ENCODE results near the gene KPNA1. TPM values are rescaled to one million over a fixed set of nuclear protein-coding genes. Genes with fewer than 3 reads are reported as not detected.
A peak's percentile ranks its signal among the peaks of the same experiment; 100 is the strongest.

KPNA1 gene
- total and polyA plus RNA-seq, 9 donors = 10.7 to 68.3 (median 50.5) TPM

DNA sequence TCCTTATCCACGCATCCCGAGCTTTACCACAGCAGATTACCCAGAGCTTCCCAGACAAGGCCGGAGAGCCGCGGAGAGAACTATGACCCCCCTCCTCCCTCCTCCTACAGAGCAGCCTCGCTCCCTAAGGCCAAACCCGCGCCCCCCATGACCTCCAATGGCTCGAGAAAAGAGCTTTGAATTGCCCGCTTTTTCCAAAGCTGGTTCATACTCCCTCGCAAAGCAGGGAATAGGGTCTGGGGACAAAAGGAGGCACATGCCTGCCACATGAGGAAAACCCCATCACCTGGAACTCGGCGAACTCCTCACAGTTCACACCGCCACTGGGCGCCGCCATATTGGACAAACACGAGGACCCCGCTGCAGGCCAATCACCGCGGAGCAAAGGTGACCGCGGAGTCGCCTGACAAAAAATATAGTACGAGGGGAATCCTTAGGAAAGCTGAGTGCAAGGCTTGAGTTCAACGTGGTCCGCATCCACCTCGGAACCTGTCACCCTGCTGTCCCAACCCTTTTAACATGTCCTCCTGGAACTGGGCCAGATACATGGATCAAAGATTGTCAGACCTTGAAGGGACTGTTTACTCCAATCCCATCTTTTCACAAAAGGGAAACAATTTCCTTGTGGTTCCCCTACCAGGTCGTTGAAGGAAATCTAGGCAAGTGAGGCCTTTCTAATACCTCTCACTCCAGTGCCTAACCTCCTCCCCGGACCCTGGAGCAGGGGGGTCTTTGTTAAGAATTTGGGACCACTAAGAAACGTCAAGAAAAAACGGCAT lies 131.7 kb downstream of the KPNA1 start, which contains the start of gene MIX23:
Gene MIX23, minus strand, starts transcription at position 344 of the 779 bp plus-strand sequence. Its CDS starts 7 bp downstream, at position 337.
- intact Hi-C loops (cut with DNase I) = loop anchor here in 2 of 4 donors (5.0 to 10.0 kb wide), 3 partner anchors 412 to 838 kb away; partner anchors contain the start of genes HSPBAP1 (in 1 of the 2), POLQ (in 1 of the 2) and SLC49A4 (in 1 of the 2)

DNA sequence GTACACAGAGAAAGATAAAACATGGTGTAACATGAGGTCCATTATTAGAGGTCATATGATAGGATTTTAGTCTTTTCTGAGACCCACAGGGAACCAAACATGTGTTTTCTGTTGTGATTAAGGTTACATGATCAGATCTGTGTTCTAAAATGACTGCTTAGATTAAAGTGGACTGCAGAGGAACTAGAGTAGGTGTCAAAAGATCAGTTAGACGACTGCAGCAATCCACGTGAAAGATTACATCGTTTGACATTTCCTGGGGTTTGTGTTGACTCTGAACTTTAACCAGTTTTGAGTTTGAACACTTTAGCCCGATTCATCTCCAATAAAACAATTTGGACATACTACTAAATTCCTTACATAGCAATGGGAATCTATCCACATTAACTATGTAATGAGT lies 136.8 kb downstream of the KPNA1 start:
- no peak for TF ChIP-seq POLR2A (IDR thresholded peaks at IDR 0.05)
- TF ChIP-seq CTCF (IDR thresholded peaks at IDR 0.05) = no peak
- no peak for TF ChIP-seq EP300 (IDR thresholded peaks at IDR 0.05)
- WGBS, 3 donors = 70 to 82% (median 77%) methylated on average over 4 of the region's 4 CpGs
- no peak for DNase-seq
- H3K27me3 ChIP-seq = no peaks in the 10 kb centered on the region
- H3K36me3 ChIP-seq = no peaks in the 10 kb centered on the region
- H3K9me3 ChIP-seq = no peaks in the 10 kb centered on the region
- H3K27ac ChIP-seq = no peak overlapping the region
- intact Hi-C loops (cut with DNase I) = no loop called here
- H3K4me3 ChIP-seq = no peak overlapping the region
- no peaks in the 10 kb centered on the region for H3K4me1 ChIP-seq (ENCODE audit: insufficient read depth)

More for the DNA sequence above, 131.7 kb downstream of the KPNA1 start, which contains the start of gene MIX23:
- H3K4me3 ChIP-seq = peak within 1 kb of the TSS; percentile 75
- H3K9me3 ChIP-seq = no peaks in the 10 kb centered on the region
- TF ChIP-seq POLR2A (IDR thresholded peaks at IDR 0.05) (peak; percentile 42), EP300 (IDR thresholded peaks at IDR 0.05) (no peak), CTCF (IDR thresholded peaks at IDR 0.05) (no peak)
- no peaks in the 10 kb centered on the region for H3K36me3 ChIP-seq
- peak; percentile 82 to 89 (median 84) for DNase-seq
- H3K27me3 ChIP-seq = no peaks in the 10 kb centered on the region
- peak within 1 kb of the TSS; percentile 83 to 86 for H3K27ac ChIP-seq
- H3K4me1 ChIP-seq (ENCODE audit: insufficient read depth) = no peaks in the 10 kb centered on the region
- WGBS, 3 donors = 0 to 1% (median 0%) methylated on average over 31 of the region's 31 CpGs

DNA sequence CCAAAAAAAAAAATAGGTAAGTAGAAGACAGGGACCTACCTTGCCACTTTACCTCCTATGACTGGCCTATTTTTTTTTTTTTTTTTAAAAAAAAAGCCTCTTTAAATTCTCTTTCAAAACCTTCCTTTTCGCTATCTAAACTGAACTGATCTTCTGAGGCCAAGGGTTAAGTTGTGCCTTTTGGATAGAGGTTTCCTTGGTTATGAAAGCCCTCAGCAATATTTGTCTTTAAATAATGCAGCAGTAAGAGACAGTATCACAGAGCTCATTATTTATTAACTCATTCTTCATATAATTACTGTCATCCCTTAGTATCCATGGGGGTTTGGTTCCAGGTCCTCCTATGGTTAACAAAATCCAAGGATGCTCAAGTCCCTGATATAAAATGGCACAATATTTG lies 140.7 kb downstream of the KPNA1 start:
- H3K27ac ChIP-seq = no peak overlapping the region
- no peaks in the 10 kb centered on the region for H3K36me3 ChIP-seq
- H3K9me3 ChIP-seq = no peaks in the 10 kb centered on the region
- H3K27me3 ChIP-seq = no peaks in the 10 kb centered on the region
- H3K4me1 ChIP-seq (ENCODE audit: insufficient read depth) = no peaks in the 10 kb centered on the region
- intact Hi-C loops (cut with DNase I) = no loop called here
- no peak for TF ChIP-seq EP300 (IDR thresholded peaks at IDR 0.05)
- TF ChIP-seq CTCF (IDR thresholded peaks at IDR 0.05) = no peak
- TF ChIP-seq POLR2A (IDR thresholded peaks at IDR 0.05) = no peak
- H3K4me3 ChIP-seq = no peak overlapping the region
- WGBS, 3 donors = 90 to 100% (median 98%) methylated on average over 1 of the region's 1 CpG
- DNase-seq = no peak

Small RNA genes within 50 kb of the gene (small RNA-seq; reads per million reads assigned to genes)
- gene AC083798.1 (not detected), gene AC096861.1 (not detected)

Other genes with a start within 250 kb of the KPNA1 start
- 10 to 100 TPM in 3 of 7 donors, 1 to 10 TPM in 4; 5.8 to 43.9 (median 9.9) TPM for gene CSTA, start 189.7 kb downstream of the KPNA1 start, total RNA-seq
- 10 to 100 TPM; 37.9 to 38.5 TPM for gene CSTA, start 189.7 kb downstream of the KPNA1 start, polyA plus RNA-seq
- gene MIX23, start 131.7 kb downstream of the KPNA1 start, total RNA-seq = 10 to 100 TPM in 6 of 7 donors, 1 to 10 TPM in 1; 8.0 to 26.7 (median 16.7) TPM
- 10 to 100 TPM; 13.5 to 30.7 TPM for gene MIX23, start 131.7 kb downstream of the KPNA1 start, polyA plus RNA-seq
- gene FAM162A, start 130.8 kb downstream of the KPNA1 start, total RNA-seq = 10 to 100 TPM; 29.8 to 71.1 (median 58.7) TPM
- gene FAM162A, start 130.8 kb downstream of the KPNA1 start, polyA plus RNA-seq = 100 to 1,000 TPM in 1 of 2 donors, 10 to 100 TPM in 1; 91.3 to 117 TPM
- gene WDR5B, start 98.9 kb downstream of the KPNA1 start, total RNA-seq = 1 to 10 TPM; 3.1 to 6.3 (median 5.7) TPM
- 1 to 10 TPM; 2.3 to 6.0 TPM for gene WDR5B, start 98.9 kb downstream of the KPNA1 start, polyA plus RNA-seq
- gene PARP9, start 49.4 kb upstream of the KPNA1 start, total RNA-seq = 10 to 100 TPM; 15.6 to 30.1 (median 23.0) TPM
- gene PARP9, start 49.4 kb upstream of the KPNA1 start, polyA plus RNA-seq = 10 to 100 TPM; 14.4 to 46.2 TPM
- 10 to 100 TPM; 11.0 to 34.0 (median 30.7) TPM for gene DTX3L, start 49.4 kb upstream of the KPNA1 start, total RNA-seq
- 10 to 100 TPM in 1 of 2 donors, 1 to 10 TPM in 1; 9.8 to 23.3 TPM for gene DTX3L, start 49.4 kb upstream of the KPNA1 start, polyA plus RNA-seq
- gene PARP15, start 62.7 kb upstream of the KPNA1 start, total RNA-seq = 1 to 10 TPM in 1 of 7 donors, under 1 TPM in 6; 0.33 to 1.8 (median 0.46) TPM
- 1 to 10 TPM in 1 of 2 donors, under 1 TPM in 1; 0.24 to 2.0 TPM for gene PARP15, start 62.7 kb upstream of the KPNA1 start, polyA plus RNA-seq
- 10 to 100 TPM; 23.9 to 41.3 (median 27.8) TPM for gene PARP14, start 165.9 kb upstream of the KPNA1 start, total RNA-seq
- 10 to 100 TPM in 1 of 2 donors, 1 to 10 TPM in 1; 9.3 to 23.2 TPM for gene PARP14, start 165.9 kb upstream of the KPNA1 start, polyA plus RNA-seq

Data from ovary (tissue), 9 donors.